Astrocyte (in vitro differentiated cells and primary cell): ENCODE results near the gene CPZ. TPM values are rescaled to one million over a fixed set of nuclear protein-coding genes. Genes with fewer than 3 reads are reported as not detected.

Experiments
- DNase-seq: peaks from one replicate; pipeline ENCODE4 v3.0.0-alpha.2; 2010; ENCODE audit warnings: low read depth
- FAIRE-seq: peaks from 2 replicates; lab custom pipeline; 2011; peaks lifted over from hg19 to GRCh38; lab: Jason Lieb, UNC
- H2AFZ ChIP-seq: 2 replicates; pipeline ENCODE4 v1.6.0; 2012; ENCODE audit warnings: low read depth, low read length, inconsistent platforms
- H3K27ac ChIP-seq: 2 replicates; pipeline ENCODE4 v1.5.1; 2011; ENCODE audit warnings: low read depth, low read length, inconsistent platforms
- H3K27me3 ChIP-seq: 2 replicates; pipeline ENCODE4 v1.6.0; 2011; ENCODE audit warnings: low read length, inconsistent platforms; ENCODE audit not compliant: insufficient read depth
- H3K36me3 ChIP-seq: 2 replicates; pipeline ENCODE4 v1.5.1; 2011; ENCODE audit warnings: low read length, inconsistent platforms; ENCODE audit not compliant: insufficient read depth
- H3K4me1 ChIP-seq: 2 replicates; pipeline ENCODE4 v1.5.1; 2011; ENCODE audit warnings: low read length, inconsistent platforms; ENCODE audit not compliant: insufficient read depth
- H3K4me2 ChIP-seq: 2 replicates; pipeline ENCODE4 v1.6.0; 2012; ENCODE audit warnings: low read length, inconsistent platforms
- H3K4me3 ChIP-seq: 2 replicates; pipeline ENCODE4 v1.5.1; 2011; ENCODE audit warnings: low read depth, mild to moderate bottlenecking, low read length, inconsistent platforms; ENCODE audit not compliant: insufficient read depth
- H3K79me2 ChIP-seq: 2 replicates; pipeline ENCODE4 v1.6.0; 2012; ENCODE audit warnings: mild to moderate bottlenecking, low read length, inconsistent platforms; ENCODE audit not compliant: insufficient read depth
- H3K9ac ChIP-seq: 2 replicates; pipeline ENCODE4 v1.6.0; 2012; ENCODE audit warnings: mild to moderate bottlenecking, low read length, inconsistent platforms
- H3K9me3 ChIP-seq: 2 replicates; pipeline ENCODE4 v1.5.1; 2012; ENCODE audit warnings: low read depth, mild to moderate bottlenecking, low read length, inconsistent platforms; ENCODE audit not compliant: insufficient read depth
- H4K20me1 ChIP-seq: 2 replicates; pipeline ENCODE4 v1.6.0; 2012; ENCODE audit warnings: low read length, inconsistent platforms; ENCODE audit not compliant: insufficient read depth
- H3K27ac Mint-ChIP-seq: one replicate; pipeline ENCODE4 v1.8.0; 2021; ENCODE audit warnings: mild to moderate bottlenecking, mixed read lengths; ENCODE audit not compliant: unreplicated experiment
- H3K27me3 Mint-ChIP-seq: one replicate; pipeline ENCODE4 v1.8.0; 2021; ENCODE audit warnings: low read depth, mixed read lengths; ENCODE audit not compliant: unreplicated experiment
- H3K36me3 Mint-ChIP-seq: one replicate; pipeline ENCODE4 v1.8.0; 2021; ENCODE audit warnings: low read depth, mixed read lengths; ENCODE audit not compliant: unreplicated experiment
- H3K4me1 Mint-ChIP-seq: one replicate; pipeline ENCODE4 v1.8.0; 2021; ENCODE audit warnings: low read depth, mixed read lengths; ENCODE audit not compliant: unreplicated experiment
- H3K4me3 Mint-ChIP-seq: one replicate; pipeline ENCODE4 v1.8.0; 2021; ENCODE audit warnings: mild to moderate bottlenecking, moderate library complexity, mixed read lengths; ENCODE audit not compliant: unreplicated experiment
- H3K9me3 Mint-ChIP-seq: one replicate; pipeline ENCODE4 v1.8.0; 2021; ENCODE audit warnings: mild to moderate bottlenecking, mixed read lengths; ENCODE audit not compliant: unreplicated experiment
- CTCF ChIP-seq: IDR thresholded peaks from 2 replicates; pipeline ENCODE4 v1.5.1; 2011; ENCODE audit warnings: low read depth, mild to moderate bottlenecking, inconsistent platforms, low read length, moderate library complexity; ENCODE audit not compliant: insufficient read depth
- EZH2 ChIP-seq: IDR thresholded peaks from 2 replicates; pipeline ENCODE4 v1.6.1; 2012; ENCODE audit warnings: mild to moderate bottlenecking, low read length, inconsistent platforms; ENCODE audit not compliant: insufficient read depth
- total RNA-seq: library from RNA; stranded (reverse); gene quantifications from 2 replicates; pipeline ENCODE4 v1.2.1, GENCODE V29; 2021

Gene CPZ
- total RNA-seq, 1 donor from 2014 or later = 6.3 TPM

- H3K4me1 ChIP-seq = peaks cover 9% of the 10 kb centered on the region
- DNase-seq (no peak), FAIRE-seq (no peak)
- no peak overlapping the region for H3K27ac Mint-ChIP-seq
- no peak overlapping the region for H3K4me2 ChIP-seq
- H3K27me3 ChIP-seq = peaks cover 3% of the 10 kb centered on the region
- H3K79me2 ChIP-seq = no peaks in the 10 kb centered on the region
- no peak overlapping the region for H3K4me3 Mint-ChIP-seq
- no peak for TF ChIP-seq CTCF
- TF ChIP-seq EZH2 = no peak
- no peaks in the 10 kb centered on the region for H3K36me3 ChIP-seq
- H3K9ac ChIP-seq = no peak overlapping the region
- H3K36me3 Mint-ChIP-seq = no peaks in the 10 kb centered on the region
- H3K27ac ChIP-seq = no peak overlapping the region
- no peaks in the 10 kb centered on the region for H3K4me1 Mint-ChIP-seq
- no peak overlapping the region for H3K4me3 ChIP-seq
- H3K9me3 ChIP-seq = no peaks in the 10 kb centered on the region
- peaks cover 4% of the 10 kb centered on the region for H4K20me1 ChIP-seq
- H3K9me3 Mint-ChIP-seq = no peaks in the 10 kb centered on the region
- peaks cover 40% of the 10 kb centered on the region for H3K27me3 Mint-ChIP-seq
- no peak overlapping the region for H2AFZ ChIP-seq
Measured at GRCh38 chr4:8601556-8601955, 9.0 kb downstream of the CPZ start.

DNA sequence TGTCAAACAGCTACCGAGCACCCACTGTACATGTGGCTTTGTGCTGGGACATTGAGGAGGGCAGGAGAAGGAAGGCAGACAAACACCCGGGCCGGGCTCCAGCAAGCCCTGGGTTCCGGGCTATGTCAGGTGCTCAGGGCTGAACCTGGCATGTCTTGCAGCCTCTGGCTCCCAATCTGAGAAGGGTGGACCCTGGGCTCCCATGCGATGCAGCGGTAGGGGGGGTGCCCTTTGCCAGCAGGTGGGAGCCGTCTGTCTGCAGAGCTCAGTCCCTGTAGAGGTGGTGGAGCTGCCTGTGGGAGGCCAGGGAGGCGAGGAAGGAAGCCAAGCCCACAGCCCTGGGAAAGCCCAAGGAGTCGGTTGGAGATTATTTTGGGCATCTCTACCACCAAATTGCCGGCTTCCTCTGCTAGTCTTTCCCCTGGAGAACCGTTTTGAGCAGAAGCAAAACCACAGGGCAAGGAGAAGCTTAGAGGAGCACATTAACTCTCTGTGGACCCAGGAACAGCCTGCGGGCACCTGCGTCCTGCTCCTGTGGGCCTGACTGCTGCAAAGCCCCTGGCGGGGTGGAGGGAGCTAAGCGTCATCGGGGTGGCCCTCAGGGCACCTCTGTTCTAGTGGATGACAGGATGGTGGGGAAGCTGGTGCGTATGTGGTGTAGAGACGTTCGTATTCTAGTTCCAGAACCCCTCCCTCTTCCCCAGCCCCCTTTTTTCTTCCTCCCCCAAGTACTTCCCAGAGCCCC is 10.3 kb downstream of the CPZ start:
- no peaks in the 10 kb centered on the region for H3K9me3 Mint-ChIP-seq
- Histone ChIP-seq H4K20me1 (peaks cover 8% of the 10 kb centered on the region), H3K36me3 (no peaks in the 10 kb centered on the region), H2AFZ (no peak overlapping the region), H3K9ac (no peak overlapping the region), H3K4me3 (no peak overlapping the region), H3K27ac (no peak overlapping the region), H3K27me3 (peaks cover 3% of the 10 kb centered on the region), H3K4me2 (no peak overlapping the region), H3K79me2 (no peaks in the 10 kb centered on the region), H3K4me1 (peaks cover 9% of the 10 kb centered on the region), H3K9me3 (no peaks in the 10 kb centered on the region)
- no peak overlapping the region for H3K4me3 Mint-ChIP-seq
- TF ChIP-seq CTCF (no peak), EZH2 (no peak)
- H3K27ac Mint-ChIP-seq = no peak overlapping the region
- no peaks in the 10 kb centered on the region for H3K36me3 Mint-ChIP-seq
- FAIRE-seq (no peak), DNase-seq (no peak)
- H3K4me1 Mint-ChIP-seq = no peaks in the 10 kb centered on the region
- peaks cover 33% of the 10 kb centered on the region for H3K27me3 Mint-ChIP-seq

DNA sequence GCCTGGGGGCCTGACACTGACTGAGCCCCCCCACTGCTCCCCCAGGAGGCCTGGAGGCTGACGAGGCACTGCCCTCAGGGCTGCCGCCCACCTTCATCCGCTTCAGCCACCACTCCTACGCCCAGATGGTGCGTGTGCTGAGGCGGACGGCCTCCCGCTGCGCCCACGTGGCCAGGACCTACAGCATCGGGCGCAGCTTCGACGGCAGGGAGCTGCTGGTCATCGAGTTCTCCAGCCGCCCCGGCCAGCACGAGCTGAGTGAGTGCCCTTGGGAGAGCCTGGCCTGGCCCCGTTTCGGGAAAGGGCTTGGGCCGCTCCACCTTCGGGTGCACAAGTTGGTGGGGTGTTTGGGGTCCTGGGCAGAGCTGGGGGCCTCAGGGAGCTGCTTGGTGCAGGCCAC is 11.4 kb downstream of the CPZ start:
- Mint-ChIP-seq H3K27ac (no peak overlapping the region), H3K9me3 (no peaks in the 10 kb centered on the region), H3K36me3 (no peaks in the 10 kb centered on the region), H3K27me3 (peaks cover 30% of the 10 kb centered on the region), H3K4me3 (no peak overlapping the region), H3K4me1 (no peaks in the 10 kb centered on the region)
- H3K27me3 ChIP-seq = peaks cover 3% of the 10 kb centered on the region
- H3K9ac ChIP-seq = no peak overlapping the region
- H3K4me1 ChIP-seq = peaks cover 9% of the 10 kb centered on the region
- no peak overlapping the region for H3K4me2 ChIP-seq
- no peaks in the 10 kb centered on the region for H3K36me3 ChIP-seq
- FAIRE-seq (no peak), DNase-seq (no peak)
- peaks cover 8% of the 10 kb centered on the region for H4K20me1 ChIP-seq
- H3K9me3 ChIP-seq = no peaks in the 10 kb centered on the region
- H3K4me3 ChIP-seq = no peak overlapping the region
- no peak overlapping the region for H2AFZ ChIP-seq
- H3K79me2 ChIP-seq = no peaks in the 10 kb centered on the region
- TF ChIP-seq EZH2 (no peak), CTCF (no peak)
- no peak overlapping the region for H3K27ac ChIP-seq
